Suppressor macrophage (primary cell): ENCODE measurements around the gene TCP11L1.
"Not testable (repeated sequence)": the region's sequence is repeated elsewhere in the genome, so short reads cannot be mapped to it uniquely, and the experiment has no call there.

ENCODE experiments used
- DNase-seq, 4 experiments: peaks; one replicate each; pipeline ENCODE4 v3.0.0-alpha.2; 2020 to 2022

TCP11L1 gene

DNA sequence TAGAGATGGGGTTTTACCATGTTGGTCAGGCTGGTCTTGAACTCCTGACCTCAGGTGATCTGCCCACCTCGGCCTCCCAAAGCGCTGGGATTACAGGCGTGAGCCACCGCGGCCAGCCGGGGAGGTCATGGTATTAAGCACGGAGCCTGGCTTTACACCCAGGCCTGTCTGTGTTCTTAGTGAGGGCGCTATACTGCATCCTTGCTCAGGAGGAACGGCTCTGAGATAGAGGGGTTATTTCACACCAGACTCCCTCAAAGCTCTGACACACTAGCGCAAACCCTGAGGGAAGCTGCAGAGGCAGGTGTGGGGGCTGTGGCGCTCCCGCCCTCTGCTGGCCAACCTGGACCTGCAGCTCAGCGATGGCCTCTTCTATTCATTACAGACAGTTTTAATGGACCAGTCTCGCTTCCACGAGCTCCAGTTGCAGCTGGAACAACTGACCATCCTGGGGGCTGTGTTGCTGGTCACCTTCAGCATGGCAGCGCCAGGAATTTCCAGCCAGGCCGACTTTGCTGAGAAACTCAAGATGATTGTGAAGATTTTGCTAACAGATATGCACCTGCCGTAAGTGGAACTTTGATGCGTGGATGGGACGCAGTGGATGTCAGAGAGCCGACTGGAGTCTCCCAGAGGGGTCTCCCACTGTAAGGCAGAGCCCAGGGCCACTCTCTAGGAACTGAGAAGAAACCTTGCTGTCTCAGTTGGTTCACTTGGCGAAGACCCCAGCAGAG, 26.2 kb downstream of the TCP11L1 start:
- DNase-seq: peak; percentile 64 to 83 (median 73)

DNA sequence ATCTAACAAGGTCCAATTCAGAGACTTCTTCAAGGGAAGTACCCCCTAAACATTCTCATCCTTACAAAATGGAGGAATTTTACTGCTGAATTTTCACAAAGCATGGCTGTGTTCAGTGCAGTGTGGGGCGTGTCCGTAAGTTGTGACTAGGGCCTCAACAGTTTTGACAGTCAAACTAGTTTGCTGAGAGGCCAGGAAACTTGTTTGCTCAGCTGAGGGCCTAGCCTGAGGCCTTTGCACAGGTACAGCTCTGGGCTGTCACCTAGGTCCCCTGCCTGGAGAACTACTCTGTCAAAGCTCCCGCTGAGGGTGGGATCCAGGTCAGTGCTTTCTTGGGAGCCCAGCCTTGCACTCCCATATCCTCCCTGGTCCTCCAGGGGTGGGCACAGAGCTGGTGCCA, 27.9 kb downstream of the TCP11L1 start:
- no peak for DNase-seq

DNA sequence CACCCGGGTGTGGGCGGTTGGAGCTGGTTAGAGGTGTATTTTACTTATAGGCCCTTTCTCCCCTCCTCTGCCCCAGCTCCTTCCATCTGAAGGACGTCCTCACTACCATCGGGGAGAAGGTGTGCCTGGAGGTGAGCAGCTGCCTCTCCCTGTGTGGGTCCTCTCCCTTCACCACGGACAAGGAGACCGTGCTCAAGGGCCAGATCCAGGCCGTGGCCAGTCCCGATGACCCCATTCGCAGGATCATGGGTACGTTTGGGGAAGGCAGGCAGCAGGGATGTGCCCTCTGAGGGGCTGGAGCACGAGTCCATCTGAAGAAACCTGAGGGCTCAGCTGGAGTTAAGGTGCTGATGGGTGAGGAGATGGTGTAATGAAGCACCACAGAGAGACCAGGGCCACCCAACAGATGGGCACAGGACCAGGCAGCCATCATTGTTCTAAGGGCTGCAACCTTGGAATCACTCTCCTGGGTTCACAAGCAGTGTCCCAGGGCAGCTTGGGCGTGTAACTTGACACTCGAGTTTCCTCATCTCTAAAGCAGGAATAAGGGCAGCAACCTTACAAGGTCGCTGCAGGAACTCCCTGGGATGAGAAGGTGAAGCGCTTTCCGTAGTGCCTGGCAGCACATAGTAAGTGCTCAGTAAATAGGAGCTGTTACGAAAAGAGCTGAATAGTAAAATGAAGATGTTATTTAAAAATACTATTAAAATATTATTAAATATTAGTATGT, 29.4 kb downstream of the TCP11L1 start:
- DNase-seq: no peak

DNA sequence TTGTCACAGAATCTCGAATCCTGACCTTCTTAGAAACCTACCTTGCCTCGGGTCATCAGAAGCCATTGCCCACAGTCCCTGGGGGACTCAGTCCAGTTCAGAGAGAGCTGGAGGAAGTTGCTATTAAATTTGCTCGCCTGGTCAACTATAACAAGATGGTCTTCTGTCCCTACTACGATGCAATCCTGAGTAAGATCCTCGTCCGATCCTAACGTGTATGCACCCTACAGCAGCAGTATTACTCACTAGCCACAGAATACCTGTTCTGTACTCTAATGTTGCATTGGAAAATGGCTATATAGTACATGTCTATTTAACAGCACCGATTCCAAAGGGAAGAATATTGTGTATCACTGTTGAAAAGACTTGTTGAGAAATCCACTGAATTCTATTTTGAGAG, 33.1 kb downstream of the TCP11L1 start:
- no peak for DNase-seq

DNA sequence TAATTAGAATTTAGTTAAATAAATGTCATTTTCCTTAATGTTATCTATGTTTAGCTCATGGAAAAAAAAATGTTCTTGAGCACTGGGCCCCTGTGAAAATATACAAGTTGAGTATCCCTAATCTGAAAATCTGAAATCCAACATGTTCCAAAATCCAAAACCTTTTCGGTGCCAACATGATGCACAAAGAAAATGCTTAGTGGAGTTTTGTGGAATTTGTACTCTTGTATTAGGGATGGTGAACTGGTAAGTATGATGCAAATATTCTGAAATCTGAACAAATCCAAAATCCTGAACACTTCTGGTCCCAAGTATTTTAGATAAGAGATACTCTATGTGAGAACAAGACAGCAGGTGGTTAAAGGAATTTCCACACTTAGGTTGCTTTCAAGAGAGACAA, 44.5 kb downstream of the TCP11L1 start:
- no peak for DNase-seq

DNA sequence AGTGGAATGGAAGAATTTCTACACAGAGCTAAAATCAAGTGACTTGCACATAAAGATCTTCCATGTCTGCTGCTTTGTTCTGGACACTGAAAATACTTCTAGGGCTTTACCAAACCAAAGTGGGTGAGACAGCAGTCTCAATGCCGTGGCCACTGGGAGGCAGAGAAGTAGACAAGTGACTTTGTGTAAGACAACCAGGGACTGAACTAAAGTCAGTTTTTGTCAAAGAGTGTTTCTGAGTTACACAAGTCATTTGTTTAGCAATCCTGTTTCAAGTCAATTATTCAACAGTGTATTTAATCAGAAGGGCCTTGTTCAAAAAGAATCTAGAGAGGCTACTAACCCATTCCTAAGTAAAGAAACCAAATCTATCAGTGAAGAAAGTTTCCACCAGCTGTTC, 46.6 kb downstream of the TCP11L1 start:
- no peak for DNase-seq

DNA sequence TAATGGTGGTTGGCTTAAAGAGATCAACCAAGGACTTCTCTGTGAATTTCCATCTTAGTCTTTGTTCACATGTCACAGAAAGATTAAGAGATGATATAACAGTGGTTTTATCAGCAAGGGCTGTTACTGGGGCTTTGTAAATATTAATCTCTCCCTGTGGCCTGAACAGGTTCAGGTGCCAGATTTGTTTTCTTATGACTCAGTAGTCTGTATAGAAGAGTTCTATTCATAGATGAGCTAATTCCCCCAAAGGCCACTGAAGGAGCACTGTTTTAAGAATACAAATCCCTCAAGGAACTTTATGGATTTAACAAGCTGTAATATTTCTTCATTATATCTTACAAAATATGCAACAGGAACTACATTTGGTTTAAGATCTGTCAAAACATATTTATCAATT, 50.4 kb downstream of the TCP11L1 start:
- no peak for DNase-seq

DNA sequence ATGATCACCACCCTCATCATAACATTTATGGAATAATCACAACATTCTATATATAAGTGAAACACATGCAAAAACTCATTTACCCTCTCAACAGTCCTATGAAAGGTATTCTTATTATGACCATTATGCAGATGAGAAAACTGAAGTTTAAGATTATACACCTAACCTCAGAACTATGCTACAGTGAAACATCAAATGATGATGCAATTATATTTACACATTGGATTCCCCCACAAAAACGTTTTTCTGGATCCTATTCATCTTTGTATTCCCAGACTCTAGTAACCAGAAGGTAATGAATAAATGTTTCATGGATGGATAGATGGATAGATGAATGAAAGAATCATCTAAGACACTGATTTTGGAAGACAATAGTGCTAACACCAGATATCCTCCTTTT, 54.8 kb downstream of the TCP11L1 start:
- DNase-seq: no peak

DNA sequence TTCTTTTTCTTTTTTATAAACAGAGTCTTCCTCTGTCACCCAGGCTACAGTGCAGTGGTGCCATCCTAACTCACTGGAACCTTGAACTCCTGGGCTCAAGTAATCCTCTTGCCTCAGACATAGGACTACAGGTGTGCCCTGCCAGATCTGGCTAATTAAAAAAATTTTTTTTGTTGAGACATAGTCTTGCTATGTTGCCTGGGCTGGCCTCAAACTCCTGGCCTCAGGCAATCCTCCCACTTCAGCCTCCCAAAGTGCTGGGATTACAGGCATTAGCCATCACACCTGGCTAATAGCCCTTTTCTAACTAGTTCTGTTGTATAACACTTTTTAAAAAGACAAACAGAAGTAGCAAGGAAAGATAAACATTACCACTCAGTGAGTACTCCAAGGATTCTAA, 64.5 kb downstream of the TCP11L1 start:
- no peak for DNase-seq

DNA sequence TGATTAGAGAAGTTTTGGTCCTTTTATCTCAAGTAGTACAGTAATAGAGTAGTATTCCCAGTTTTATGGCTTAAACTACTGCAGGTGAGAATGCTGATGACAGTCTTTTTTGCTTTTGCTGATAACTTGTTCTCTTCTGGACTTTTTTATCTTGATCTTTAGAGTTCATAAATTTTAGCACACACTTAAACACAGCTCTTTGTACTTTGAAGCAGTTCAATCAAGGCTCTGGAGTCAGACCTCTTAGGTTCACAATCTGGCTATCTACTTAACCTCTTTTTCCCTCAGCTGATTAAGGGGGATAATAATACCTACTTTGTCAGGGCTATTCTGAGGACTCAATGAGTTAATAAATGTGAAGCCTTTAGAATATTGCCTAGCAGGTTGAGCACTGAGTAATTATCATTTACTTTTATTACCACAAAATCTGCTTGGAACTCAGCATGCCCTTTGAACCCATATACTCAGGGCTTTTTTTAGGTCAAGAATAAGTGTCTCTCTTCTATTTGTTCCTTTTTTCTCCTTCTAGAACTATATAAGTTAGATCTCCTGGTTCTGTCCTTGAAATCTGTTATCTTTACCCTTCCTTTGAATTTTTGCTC, 70.0 kb downstream of the TCP11L1 start:
- no peak for DNase-seq

DNA sequence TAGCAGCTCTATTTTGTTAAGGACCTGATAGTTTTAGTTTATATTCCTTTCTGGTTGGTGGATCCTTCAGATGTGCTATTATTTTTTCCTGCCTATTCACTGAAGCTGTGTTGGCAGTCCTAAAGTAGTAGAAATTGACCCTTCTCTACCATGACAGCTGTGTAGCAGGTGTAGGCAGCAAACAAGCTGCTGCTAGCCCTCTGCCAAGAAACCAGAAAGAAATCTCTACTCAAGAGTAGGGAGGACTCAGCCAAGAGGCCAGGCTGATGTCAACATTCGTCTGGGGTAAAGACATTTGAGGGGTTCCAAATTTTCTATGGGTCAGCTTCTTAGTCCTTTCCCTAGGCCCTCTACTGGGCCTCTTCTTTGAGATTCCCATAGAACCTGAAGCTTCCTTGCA, 70.7 kb downstream of the TCP11L1 start:
- no peak for DNase-seq

DNA sequence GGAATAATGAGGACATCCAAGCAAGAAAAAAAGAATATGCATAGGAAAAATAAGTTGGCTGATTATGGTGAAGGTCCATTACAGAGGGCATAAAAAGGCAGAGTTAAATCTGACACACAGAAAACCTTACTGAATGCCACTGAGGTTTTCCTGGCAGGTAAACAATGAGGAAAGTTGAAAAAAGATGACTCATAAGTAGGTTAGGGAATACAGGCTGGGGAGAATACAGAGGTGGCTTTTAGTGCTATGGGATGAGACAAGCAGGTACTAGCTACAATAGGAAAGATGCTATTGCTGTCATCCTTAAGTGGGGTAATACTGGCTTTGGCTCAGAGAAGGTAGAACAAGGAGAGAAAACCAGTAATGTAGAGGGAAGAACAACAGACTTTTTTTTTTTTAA, 77.2 kb downstream of the TCP11L1 start:
- DNase-seq: no peak

DNA sequence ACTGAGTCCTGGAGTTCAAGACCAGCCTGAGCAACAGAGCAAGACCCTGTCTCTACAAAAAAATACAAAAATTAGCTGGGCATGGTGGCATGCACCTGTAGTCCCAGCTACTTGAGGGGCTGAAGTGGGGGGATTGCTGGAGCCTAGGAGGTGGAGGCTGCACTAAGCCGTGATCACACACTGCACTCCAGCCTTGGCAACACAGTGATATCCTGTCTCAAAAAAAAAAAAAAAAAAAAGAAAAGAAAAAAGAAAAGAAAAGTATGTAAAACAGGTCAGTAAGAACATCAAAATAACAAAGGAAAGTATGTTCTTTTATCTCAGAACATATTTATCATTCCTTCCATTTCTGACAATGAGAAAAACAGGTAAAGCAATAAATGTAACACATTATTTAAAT, 83.3 kb downstream of the TCP11L1 start:
- not testable (repeated sequence) for DNase-seq
